GM12878 (cell line): ENCODE data around the gene SNAP91. TPM values are rescaled to one million over a fixed set of nuclear protein-coding genes. Genes with fewer than 3 reads are reported as not detected.

Source experiments
- ATAC-seq: fragments of 200-7000 bp; cut with Tn5 transposase; 3 replicates; pipeline ENCODE4 v1.9.1; 2020; ENCODE audit warnings: mild to moderate bottlenecking, moderate library complexity
- BruUV-seq: library from RNA; stranded (reverse); fragments of 400-500 nt; replicated peaks from 2 replicates; lab custom pipeline; 2021; lab: Mats Ljungman, UMichigan
- CTCF ChIA-PET: fragments of 300-600 bp; sonication (Branson Sonifier 250); formaldehyde crosslinking; extraction: SDS; loops from one replicate; lab custom pipeline; 2021; ENCODE audit warnings: inconsistent platforms; lab: Yijun Ruan, JAX
- POLR2A ChIA-PET: fragments of 350-600 bp; formaldehyde crosslinking; extraction: SDS; loops from one replicate; lab custom pipeline; 2021; ENCODE audit warnings: inconsistent platforms; lab: Charles Lee
- RAD21 ChIA-PET: fragments of 300-600 bp; sonication (Branson Sonifier 250); formaldehyde crosslinking; loops from one replicate; lab custom pipeline; 2023; ENCODE audit warnings: antibody characterized with exemption; ENCODE audit not compliant: unreplicated experiment; lab: Charles Lee
- SMC1A ChIA-PET: fragments of 300-600 bp; sonication (Branson Sonifier 250); formaldehyde crosslinking; loops from one replicate; lab custom pipeline; 2023; ENCODE audit not compliant: unreplicated experiment, uncharacterized antibody; lab: Charles Lee
- DNase-seq: peaks from one replicate; pipeline ENCODE4 v3.0.0-alpha.2; 2011; ENCODE audit warnings: low read depth, low spot score
- FAIRE-seq: peaks from 3 replicates; lab custom pipeline; 2011; peaks lifted over from hg19 to GRCh38; lab: Jason Lieb, UNC
- H2AFZ ChIP-seq: 2 replicates; pipeline ENCODE4 v1.6.0; 2011; ENCODE audit warnings: low read depth, low read length, control low read depth; ENCODE audit not compliant: control insufficient read depth
- H3K27ac ChIP-seq: 2 replicates; pipeline ENCODE4 v1.5.1; 2011; ENCODE audit warnings: control low read depth; ENCODE audit not compliant: control insufficient read depth, insufficient read depth
- H3K27me3 ChIP-seq, 2 experiments: replicated peaks in 1 of 2; 2 replicates each; pipeline versions ENCODE4 v1.6.0 to v1.6.1; 2011; ENCODE audit warnings: low read length in 1 of 2; ENCODE audit not compliant: control insufficient read depth in 2 of 2, insufficient read depth in 2 of 2
- H3K36me3 ChIP-seq, 2 experiments: 2 replicates each; pipeline ENCODE4 v1.5.1; 2011; ENCODE audit warnings: low read length in 1 of 2; ENCODE audit not compliant: control insufficient read depth in 2 of 2, insufficient read depth in 2 of 2
- H3K4me1 ChIP-seq: 2 replicates; pipeline ENCODE4 v1.6.1; 2011; ENCODE audit warnings: mild to moderate bottlenecking, low read length, moderate library complexity, mixed read lengths; ENCODE audit not compliant: control insufficient read depth, insufficient read depth
- H3K4me2 ChIP-seq: 2 replicates; pipeline ENCODE4 v1.6.0; 2011; ENCODE audit warnings: control low read depth; ENCODE audit not compliant: control insufficient read depth, insufficient read depth
- H3K4me3 ChIP-seq: fragments of 200-600 bp; sonication (generic); 2 replicates; pipeline ENCODE4 v1.5.1; 2016
- H3K79me2 ChIP-seq: 2 replicates; pipeline ENCODE4 v1.6.0; 2011; ENCODE audit warnings: low read length; ENCODE audit not compliant: control insufficient read depth, insufficient read depth
- H3K9ac ChIP-seq: 2 replicates; pipeline ENCODE4 v1.8.0; 2011; ENCODE audit warnings: low read length, control low read depth, mixed read lengths; ENCODE audit not compliant: control insufficient read depth, insufficient read depth
- H3K9me3 ChIP-seq: replicated peaks from 3 replicates; pipeline ENCODE4 v1.5.1; 2011; ENCODE audit warnings: mild to moderate bottlenecking, low read length; ENCODE audit not compliant: control insufficient read depth, insufficient read depth
- H4K20me1 ChIP-seq: 2 replicates; pipeline ENCODE4 v1.6.0; 2011; ENCODE audit not compliant: control insufficient read depth, insufficient read depth
- ATF7 ChIP-seq: fragments of 450-650 bp; IDR thresholded peaks from 2 replicates; pipeline ENCODE4 v1.6.1; 2016; ENCODE audit warnings: low read depth, mild to moderate bottlenecking
- EZH2 ChIP-seq: IDR thresholded peaks from 2 replicates; pipeline ENCODE4 v1.6.1; 2012; ENCODE audit warnings: low read depth, mild to moderate bottlenecking, control low read depth, inconsistent platforms, low read length, borderline replicate concordance; ENCODE audit not compliant: control insufficient read depth
- HDAC2 ChIP-seq: fragments of 200-600 bp; sonication (generic); IDR thresholded peaks from 2 replicates; pipeline ENCODE4 v1.6.1; 2017
- MYC ChIP-seq: IDR thresholded peaks from 2 replicates; pipeline ENCODE4 v1.6.1; 2011; ENCODE audit warnings: mild to moderate bottlenecking, low read length, moderate library complexity, inconsistent platforms; ENCODE audit not compliant: insufficient read depth, insufficient replicate concordance, insufficient read length, severe bottlenecking
- SREBF2 ChIP-seq: IDR thresholded peaks from 2 replicates; pipeline ENCODE4 v1.6.1; 2012; ENCODE audit warnings: mild to moderate bottlenecking, low read length
- TCF12 ChIP-seq: IDR thresholded peaks from 2 replicates; pipeline ENCODE4 v1.6.1; 2011; ENCODE audit warnings: low read depth, mild to moderate bottlenecking, low read length
- USF1 ChIP-seq: IDR thresholded peaks from 2 replicates; pipeline ENCODE4 v1.6.1; 2011; ENCODE audit warnings: borderline replicate concordance, low read depth, mild to moderate bottlenecking, moderate library complexity, mixed read lengths, low read length; ENCODE audit not compliant: insufficient read depth; ENCODE audit errors: extremely low read length
- WGBS: methylation state at CpG from one replicate; pipeline ENCODE4 v1.1.6; 2016; ENCODE audit warnings: low lambda C conversion rate; ENCODE audit not compliant: insufficient replicate concordance, insufficient coverage; ENCODE audit errors: missing lambda C conversion rate; 5-methylcytosine and 5-hydroxymethylcytosine counted together
- in situ Hi-C: fragments of 300-500 bp; cut with MboI; formaldehyde crosslinking; loops from 9 replicates; pipeline ENCODE4 v1.14.3; 2018; ENCODE audit warnings: mixed read lengths
- intact Hi-C: fragments of 100-400 bp; cut with micrococcal nuclease; formaldehyde crosslinking; loops from one replicate; pipeline ENCODE4 v1.14.2; 2022; ENCODE audit not compliant: unreplicated experiment
- polyA plus RNA-seq, 11 experiments: library from polyadenylated mRNA; depleted of rRNA in 4 of 11; unstranded in 6 of 11; stranded (reverse) in 5 of 11; fragments of >200 nt; fragmentation: Nextera tagmentation in 4 of 11; fragmentation: Illumina TruSeq in 1 of 11; extraction: Ambion mirVana in 4 of 11; extraction: Trizol in 1 of 11; gene quantifications; 1 replicate in 1 of 11; 2 replicates in 10 of 11; pipeline versions ENCODE4 v1.2.1 to v1.2.3, GENCODE V29; 2011 to 2016; ENCODE audit warnings: inconsistent platforms in 2 of 11, missing spikeins in 2 of 11, low read depth in 1 of 11
- total RNA-seq, 4 experiments: library from RNA; depleted of rRNA in 3 of 4; stranded (reverse); fragments of >200 nt in 3 of 4; fragmentation: Illumina TruSeq in 1 of 4; extraction: Trizol in 1 of 4; gene quantifications; 2 replicates each; pipeline versions ENCODE4 v1.2.1 to v1.2.3, GENCODE V29; 2013 to 2021

The SNAP91 gene
- total and polyA plus RNA-seq, 10 of the 15 experiments (the other 5 are each of a cell fraction or from before 2014, with no cell fraction given), result 0.01 to 0.49 (median 0.12) TPM; not detected in 2

- Histone ChIP-seq H3K9me3 (no peaks in the 10 kb centered on the region), H3K36me3 (no peaks in the 10 kb centered on the region), H3K27ac (no peak overlapping the region), H3K4me1 (no peaks in the 10 kb centered on the region), H3K4me3 (no peak overlapping the region), H3K4me2 (no peak overlapping the region), H4K20me1 (no peaks in the 10 kb centered on the region), H2AFZ (no peak overlapping the region), H3K27me3 (no peaks in the 10 kb centered on the region), H3K79me2 (no peaks in the 10 kb centered on the region), H3K9ac (no peak overlapping the region)
- no TSS peak for BruUV-seq
- TF ChIP-seq USF1, result no peak
- TF ChIP-seq ATF7, result no peak
- no peak for TF ChIP-seq SREBF2
- TF ChIP-seq HDAC2, result no peak
- TF ChIP-seq TCF12, result no peak
- TF ChIP-seq EZH2, result no peak
- no peak for TF ChIP-seq MYC
- FAIRE-seq (no peak), DNase-seq (no peak), ATAC-seq (no peak)
- in situ Hi-C loops (no loop called here), intact Hi-C loops (no loop called here)
- WGBS, result 50% methylated on average over 2 of the region's 2 CpGs
- ChIA-PET POLR2A (no interaction called here), CTCF (interaction anchor here (1.2 to 1.7 kb wide), 2 partner anchors 108 to 110 kb away, joined by 3 to 8 read pairs; no protein-coding TSS in a partner anchor), SMC1A (interaction anchor here (1.1 to 1.2 kb wide), 2 partner anchors 8 to 16 kb away, joined by 3 to 4 read pairs; no protein-coding TSS in a partner anchor), RAD21 (interaction anchor here (1.8 kb wide), 1 partner anchor 107 kb away, joined by 5 read pairs; no protein-coding TSS in a partner anchor)
Measured at GRCh38 chr6:83722876-83723275, 14.0 kb upstream of the SNAP91 start.
